NCI-H1105 (cell line): ENCODE data around the gene WNT4.

Experiments
- DNase-seq: peaks from one replicate; lab custom pipeline; 2025; lab: John Stamatoyannopoulos, UW

The WNT4 gene

GRCh38 chr1:22074803-22075202, 68.1 kb downstream of the WNT4 start:
- no peak for DNase-seq

GRCh38 chr1:22071511-22071910, 71.4 kb downstream of the WNT4 start:
- no peak for DNase-seq
